Breast epithelium (tissue), 4 donors: Measurements from ENCODE around the gene EN1. TPM values are rescaled to one million over a fixed set of nuclear protein-coding genes. Genes with fewer than 3 reads are reported as not detected.

Experiments used
- DNase-seq, 2 donors: peaks; one replicate each; pipeline ENCODE4 v3.0.0-alpha.2; 2019; ENCODE audit warnings: low spot score in 2 of 2
- H3K27ac ChIP-seq, 2 donors: fragments of 200-600 bp; sonication (generic) in 1 of 2; one replicate each; pipeline ENCODE4 v1.5.1; 2016 to 2019; ENCODE audit warnings: mild to moderate bottlenecking in 1 of 2
- H3K27me3 ChIP-seq, 2 donors: fragments of 200-600 bp; sonication (generic) in 1 of 2; one replicate each; pipeline versions ENCODE4 v1.5.1 to v1.6.0; 2017 to 2019; ENCODE audit warnings: control low read depth in 1 of 2, mild to moderate bottlenecking in 1 of 2
- H3K36me3 ChIP-seq: fragments of 200-600 bp; one replicate; pipeline ENCODE4 v1.5.1; 2019
- H3K4me1 ChIP-seq, 2 donors: fragments of 200-600 bp; sonication (generic); one replicate each; pipeline ENCODE4 v1.5.1; 2016 to 2019; ENCODE audit warnings: control low read depth in 1 of 2
- H3K4me3 ChIP-seq, 3 donors: fragments of 200-600 bp; sonication (generic); 1 replicate in 2 of 3; 2 replicates in 1 of 3; pipeline ENCODE4 v1.5.1; 2016 to 2019; ENCODE audit warnings: mild to moderate bottlenecking in 3 of 3, moderate library complexity in 2 of 3
- H3K9me3 ChIP-seq, 2 donors: fragments of 200-600 bp; sonication (generic) in 1 of 2; one replicate each; pipeline ENCODE4 v1.5.1; 2016 to 2019; ENCODE audit warnings: control low read depth in 1 of 2
- CTCF ChIP-seq, 3 donors: fragments of 450-650 bp; IDR thresholded peaks; one replicate each; pipeline ENCODE4 v1.5.1; 2016 to 2017; ENCODE audit warnings: antibody characterized with exemption in 3 of 3, mild to moderate bottlenecking in 3 of 3, moderate library complexity in 3 of 3
- POLR2A ChIP-seq: fragments of 450-650 bp; IDR thresholded peaks from one replicate; pipeline ENCODE4 v1.6.1; 2016; ENCODE audit warnings: antibody characterized with exemption, mild to moderate bottlenecking, moderate library complexity
- POLR2AphosphoS5 ChIP-seq, 3 donors: sonication (generic); formaldehyde crosslinking; IDR thresholded peaks; one replicate each; pipeline ENCODE4 v1.6.1; 2017; ENCODE audit warnings: antibody characterized with exemption in 3 of 3
- intact Hi-C: fragments of 100-400 bp; cut with DNase I; formaldehyde crosslinking; loops from one replicate; pipeline ENCODE4 v1.15.1; 2023; ENCODE audit warnings: low total_unique reads
- total RNA-seq, 3 donors: library from RNA; depleted of rRNA; stranded (reverse); fragments of >200 nt; gene quantifications; one replicate each; pipeline ENCODE4 v1.1.0, GENCODE V29; 2016

Gene EN1
- total RNA-seq, 3 donors from 2014 or later, result 0.29 to 6.4 (median 1.6) TPM

- no peaks in the 10 kb centered on the region for H3K4me1 ChIP-seq
- DNase-seq, result no peak
- H3K9me3 ChIP-seq, result no peaks in the 10 kb centered on the region
- no peak overlapping the region for H3K27ac ChIP-seq
- intact Hi-C loops, result no loop called here
- no peak overlapping the region for H3K4me3 ChIP-seq
- TF ChIP-seq POLR2A (no peak), CTCF (IDR thresholded peaks at IDR 0.05) (no peak), POLR2AphosphoS5 (IDR thresholded peaks at IDR 0.05) (no peak)
- H3K36me3 ChIP-seq, result no peaks in the 10 kb centered on the region
- no peaks in the 10 kb centered on the region for H3K27me3 ChIP-seq
These were observed 39.6 kb downstream of the EN1 start for GRCh38 chr2:118807668-118808428.

- Histone ChIP-seq H3K27me3 (no peaks in the 10 kb centered on the region), H3K36me3 (no peaks in the 10 kb centered on the region), H3K27ac (no peak overlapping the region), H3K9me3 (no peaks in the 10 kb centered on the region), H3K4me1 (no peaks in the 10 kb centered on the region), H3K4me3 (no peak overlapping the region)
- TF ChIP-seq CTCF (IDR thresholded peaks at IDR 0.05) (no peak), POLR2A (no peak), POLR2AphosphoS5 (IDR thresholded peaks at IDR 0.05) (no peak)
- no peak for DNase-seq
- intact Hi-C loops, result no loop called here
These were observed 40.4 kb downstream of the EN1 start for GRCh38 chr2:118806797-118807667.

GRCh38 chr2:118805064-118805690 lies 42.3 kb downstream of the EN1 start:
- DNase-seq, result no peak
- H3K36me3 ChIP-seq, result no peaks in the 10 kb centered on the region
- no peaks in the 10 kb centered on the region for H3K9me3 ChIP-seq
- H3K27me3 ChIP-seq, result no peaks in the 10 kb centered on the region
- no peaks in the 10 kb centered on the region for H3K4me1 ChIP-seq
- H3K4me3 ChIP-seq, result no peak overlapping the region
- intact Hi-C loops, result no loop called here
- TF ChIP-seq POLR2A (no peak), CTCF (IDR thresholded peaks at IDR 0.05) (no peak), POLR2AphosphoS5 (IDR thresholded peaks at IDR 0.05) (no peak)
- no peak overlapping the region for H3K27ac ChIP-seq

GRCh38 chr2:118803012-118803411 lies 44.4 kb downstream of the EN1 start:
- no peak overlapping the region for H3K27ac ChIP-seq
- H3K9me3 ChIP-seq, result no peaks in the 10 kb centered on the region
- intact Hi-C loops, result no loop called here
- H3K27me3 ChIP-seq, result no peaks in the 10 kb centered on the region
- no peaks in the 10 kb centered on the region for H3K36me3 ChIP-seq
- DNase-seq, result no peak
- H3K4me1 ChIP-seq, result no peaks in the 10 kb centered on the region
- TF ChIP-seq POLR2A (no peak), CTCF (IDR thresholded peaks at IDR 0.05) (no peak), POLR2AphosphoS5 (IDR thresholded peaks at IDR 0.05) (no peak)
- no peak overlapping the region for H3K4me3 ChIP-seq
